Measurements from ENCODE around the gene WDR93.

GRCh38 chr15:89646416-89647141 is 44.0 kb upstream of the WDR93 start:
- TF ChIP-seq HMGXB4 (CRISPR knock-in tag; IDR thresholded peaks at IDR 0.05; ENCODE audit: borderline replicate concordance), result no peak
- TF ChIP-seq, protein P1, sequence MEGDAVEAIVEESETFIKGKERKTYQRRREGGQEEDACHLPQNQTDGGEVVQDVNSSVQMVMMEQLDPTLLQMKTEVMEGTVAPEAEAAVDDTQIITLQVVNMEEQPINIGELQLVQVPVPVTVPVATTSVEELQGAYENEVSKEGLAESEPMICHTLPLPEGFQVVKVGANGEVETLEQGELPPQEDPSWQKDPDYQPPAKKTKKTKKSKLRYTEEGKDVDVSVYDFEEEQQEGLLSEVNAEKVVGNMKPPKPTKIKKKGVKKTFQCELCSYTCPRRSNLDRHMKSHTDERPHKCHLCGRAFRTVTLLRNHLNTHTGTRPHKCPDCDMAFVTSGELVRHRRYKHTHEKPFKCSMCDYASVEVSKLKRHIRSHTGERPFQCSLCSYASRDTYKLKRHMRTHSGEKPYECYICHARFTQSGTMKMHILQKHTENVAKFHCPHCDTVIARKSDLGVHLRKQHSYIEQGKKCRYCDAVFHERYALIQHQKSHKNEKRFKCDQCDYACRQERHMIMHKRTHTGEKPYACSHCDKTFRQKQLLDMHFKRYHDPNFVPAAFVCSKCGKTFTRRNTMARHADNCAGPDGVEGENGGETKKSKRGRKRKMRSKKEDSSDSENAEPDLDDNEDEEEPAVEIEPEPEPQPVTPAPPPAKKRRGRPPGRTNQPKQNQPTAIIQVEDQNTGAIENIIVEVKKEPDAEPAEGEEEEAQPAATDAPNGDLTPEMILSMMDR (IDR thresholded peaks at IDR 0.05), result no peak
- TF ChIP-seq KDM1A (IDR thresholded peaks at IDR 0.05; ENCODE audit: low read depth), result no peak
- no peak for TF ChIP-seq MAX (IDR thresholded peaks at IDR 0.05)
- TF ChIP-seq, protein P2, sequence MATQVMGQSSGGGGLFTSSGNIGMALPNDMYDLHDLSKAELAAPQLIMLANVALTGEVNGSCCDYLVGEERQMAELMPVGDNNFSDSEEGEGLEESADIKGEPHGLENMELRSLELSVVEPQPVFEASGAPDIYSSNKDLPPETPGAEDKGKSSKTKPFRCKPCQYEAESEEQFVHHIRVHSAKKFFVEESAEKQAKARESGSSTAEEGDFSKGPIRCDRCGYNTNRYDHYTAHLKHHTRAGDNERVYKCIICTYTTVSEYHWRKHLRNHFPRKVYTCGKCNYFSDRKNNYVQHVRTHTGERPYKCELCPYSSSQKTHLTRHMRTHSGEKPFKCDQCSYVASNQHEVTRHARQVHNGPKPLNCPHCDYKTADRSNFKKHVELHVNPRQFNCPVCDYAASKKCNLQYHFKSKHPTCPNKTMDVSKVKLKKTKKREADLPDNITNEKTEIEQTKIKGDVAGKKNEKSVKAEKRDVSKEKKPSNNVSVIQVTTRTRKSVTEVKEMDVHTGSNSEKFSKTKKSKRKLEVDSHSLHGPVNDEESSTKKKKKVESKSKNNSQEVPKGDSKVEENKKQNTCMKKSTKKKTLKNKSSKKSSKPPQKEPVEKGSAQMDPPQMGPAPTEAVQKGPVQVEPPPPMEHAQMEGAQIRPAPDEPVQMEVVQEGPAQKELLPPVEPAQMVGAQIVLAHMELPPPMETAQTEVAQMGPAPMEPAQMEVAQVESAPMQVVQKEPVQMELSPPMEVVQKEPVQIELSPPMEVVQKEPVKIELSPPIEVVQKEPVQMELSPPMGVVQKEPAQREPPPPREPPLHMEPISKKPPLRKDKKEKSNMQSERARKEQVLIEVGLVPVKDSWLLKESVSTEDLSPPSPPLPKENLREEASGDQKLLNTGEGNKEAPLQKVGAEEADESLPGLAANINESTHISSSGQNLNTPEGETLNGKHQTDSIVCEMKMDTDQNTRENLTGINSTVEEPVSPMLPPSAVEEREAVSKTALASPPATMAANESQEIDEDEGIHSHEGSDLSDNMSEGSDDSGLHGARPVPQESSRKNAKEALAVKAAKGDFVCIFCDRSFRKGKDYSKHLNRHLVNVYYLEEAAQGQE (IDR thresholded peaks at IDR 0.05), result no peak
- no peak for TF ChIP-seq MAZ (IDR thresholded peaks at IDR 0.05; ENCODE audit: borderline replicate concordance, low read depth, low read length)
- TF ChIP-seq SREBF2 (IDR thresholded peaks at IDR 0.05), result no peak
- no peak for TF ChIP-seq POLR2A (IDR thresholded peaks at IDR 0.05; ENCODE audit: low read length)
- TF ChIP-seq JUN (IDR thresholded peaks at IDR 0.05), result no peak
- no peak for TF ChIP-seq RAD21 (conservative IDR thresholded peaks at IDR 0.05 in 1 of 2, IDR thresholded peaks at IDR 0.05 in 1 of 2)
- TF ChIP-seq BHLHE40 (IDR thresholded peaks at IDR 0.05; ENCODE audit: low read depth, low read length), result no peak

Data from A549 (cell line).